OCI-LY7 (cell line): Measurements from ENCODE around the gene ANKRD2.

Source experiments
- CTCF ChIP-seq: fragments of 200-600 bp; sonication (generic); conservative IDR thresholded peaks from 2 replicates; pipeline ENCODE4 v1.5.1; 2014; ENCODE audit warnings: mild to moderate bottlenecking, antibody characterized with exemption, low read length, moderate library complexity, mixed read lengths
- EZH2phosphoT487 ChIP-seq: fragments of 200-600 bp; sonication (generic); IDR thresholded peaks from 2 replicates; pipeline ENCODE4 v1.6.1; 2018; ENCODE audit warnings: low read depth, borderline replicate concordance, mild to moderate bottlenecking, mixed run types, antibody characterized with exemption, low read length, moderate library complexity, mixed read lengths

GRCh38 chr10:97631098-97631497 is 58.5 kb downstream of the ANKRD2 start:
- TF ChIP-seq CTCF (no peak), EZH2phosphoT487 (no peak)
